GM12878 (cell line): ENCODE measurements around the gene HSD3B1.

Experiments used
- CHD2 ChIP-seq: IDR thresholded peaks from 2 replicates; pipeline ENCODE4 v1.6.1; 2011; ENCODE audit warnings: low read depth, low read length, improper control_type of control experiment, borderline replicate concordance
- HDGF ChIP-seq: fragments of 450-650 bp; IDR thresholded peaks from 2 replicates; pipeline ENCODE4 v1.6.1; 2016; ENCODE audit warnings: antibody characterized with exemption
- JUND ChIP-seq: IDR thresholded peaks from 2 replicates; pipeline ENCODE4 v1.6.1; 2012; ENCODE audit warnings: low read depth, mild to moderate bottlenecking, low read length, improper control_type of control experiment, moderate library complexity
- NR2C2 ChIP-seq: IDR thresholded peaks from 2 replicates; pipeline ENCODE4 v1.6.1; 2011; ENCODE audit warnings: borderline replicate concordance, low read depth; ENCODE audit not compliant: control insufficient read depth, insufficient read length
- PAX5 ChIP-seq: IDR thresholded peaks from 2 replicates; pipeline ENCODE4 v1.6.1; 2011; ENCODE audit warnings: low read depth, low read length, borderline replicate concordance
- POLR2A ChIP-seq: IDR thresholded peaks from 2 replicates; pipeline ENCODE4 v1.6.1; 2011; ENCODE audit warnings: low read depth, mild to moderate bottlenecking, low read length
- POU2F2 ChIP-seq: IDR thresholded peaks from 3 replicates; pipeline ENCODE4 v1.6.1; 2011; ENCODE audit warnings: low read depth, mild to moderate bottlenecking, low read length, borderline replicate concordance
- RUNX3 ChIP-seq: IDR thresholded peaks from 2 replicates; pipeline ENCODE4 v1.6.1; 2012; ENCODE audit warnings: low read length, inconsistent platforms
- STAT1 ChIP-seq: fragments of 450-650 bp; conservative IDR thresholded peaks from 2 replicates; pipeline ENCODE4 v1.6.1; 2014; ENCODE audit warnings: antibody characterized with exemption, mild to moderate bottlenecking
- TAF1 ChIP-seq: IDR thresholded peaks from 2 replicates; pipeline ENCODE4 v1.6.1; 2011; ENCODE audit warnings: mild to moderate bottlenecking, low read depth, low read length, borderline replicate concordance
- TCF12 ChIP-seq: IDR thresholded peaks from 2 replicates; pipeline ENCODE4 v1.6.1; 2011; ENCODE audit warnings: low read depth, mild to moderate bottlenecking, low read length
- TF ChIP-seq, protein P1 (sequence below), 3 experiments: IDR thresholded peaks in 2 of 3; conservative IDR thresholded peaks in 1 of 3; 2 replicates each; pipeline ENCODE4 v1.5.1; 2011; ENCODE audit warnings: low read depth in 3 of 3, low read length in 3 of 3, mild to moderate bottlenecking in 3 of 3, control low read depth in 2 of 3, moderate library complexity in 2 of 3, inconsistent platforms in 1 of 3, mixed read lengths in 1 of 3; ENCODE audit not compliant: control insufficient read depth in 2 of 3, insufficient read depth in 1 of 3; ENCODE audit errors: extremely low read depth in 1 of 3
- TF ChIP-seq, protein P2 (sequence below): IDR thresholded peaks from 2 replicates; pipeline ENCODE4 v1.6.1; 2012; ENCODE audit warnings: mild to moderate bottlenecking, low read depth, low read length

DNA sequence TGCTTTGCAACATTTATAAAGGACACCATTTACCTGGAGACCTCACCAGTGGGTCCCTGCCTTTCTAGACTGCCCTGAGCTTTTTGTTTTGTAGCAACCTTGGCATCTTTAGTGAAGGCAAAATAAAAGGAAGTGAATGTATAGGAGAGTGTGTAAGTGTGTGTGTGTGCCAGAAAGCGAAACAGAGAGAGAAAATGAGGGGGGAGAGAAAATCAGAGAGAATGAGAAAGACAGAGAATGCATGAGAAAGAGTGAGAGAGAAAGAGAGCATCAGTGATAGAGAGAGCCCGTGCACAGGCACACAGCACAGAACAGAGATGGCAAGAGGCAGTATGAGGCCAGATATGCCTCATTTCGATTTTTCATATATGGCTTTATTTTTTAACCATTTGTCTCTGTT, 57.5 kb downstream of the HSD3B1 start:
- no peak for TF ChIP-seq POU2F2
- TF ChIP-seq JUND: no peak
- TF ChIP-seq, protein P1, sequence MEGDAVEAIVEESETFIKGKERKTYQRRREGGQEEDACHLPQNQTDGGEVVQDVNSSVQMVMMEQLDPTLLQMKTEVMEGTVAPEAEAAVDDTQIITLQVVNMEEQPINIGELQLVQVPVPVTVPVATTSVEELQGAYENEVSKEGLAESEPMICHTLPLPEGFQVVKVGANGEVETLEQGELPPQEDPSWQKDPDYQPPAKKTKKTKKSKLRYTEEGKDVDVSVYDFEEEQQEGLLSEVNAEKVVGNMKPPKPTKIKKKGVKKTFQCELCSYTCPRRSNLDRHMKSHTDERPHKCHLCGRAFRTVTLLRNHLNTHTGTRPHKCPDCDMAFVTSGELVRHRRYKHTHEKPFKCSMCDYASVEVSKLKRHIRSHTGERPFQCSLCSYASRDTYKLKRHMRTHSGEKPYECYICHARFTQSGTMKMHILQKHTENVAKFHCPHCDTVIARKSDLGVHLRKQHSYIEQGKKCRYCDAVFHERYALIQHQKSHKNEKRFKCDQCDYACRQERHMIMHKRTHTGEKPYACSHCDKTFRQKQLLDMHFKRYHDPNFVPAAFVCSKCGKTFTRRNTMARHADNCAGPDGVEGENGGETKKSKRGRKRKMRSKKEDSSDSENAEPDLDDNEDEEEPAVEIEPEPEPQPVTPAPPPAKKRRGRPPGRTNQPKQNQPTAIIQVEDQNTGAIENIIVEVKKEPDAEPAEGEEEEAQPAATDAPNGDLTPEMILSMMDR (IDR thresholded peaks at IDR 0.05 in 2 of 3, conservative IDR thresholded peaks at IDR 0.05 in 1 of 3; ENCODE audit: control insufficient read depth in 2 of 3, extremely low read depth in 1 of 3, insufficient read depth in 1 of 3, low read depth in 3 of 3, low read length in 3 of 3): no peak
- TF ChIP-seq POLR2A: no peak
- TF ChIP-seq, protein P2, sequence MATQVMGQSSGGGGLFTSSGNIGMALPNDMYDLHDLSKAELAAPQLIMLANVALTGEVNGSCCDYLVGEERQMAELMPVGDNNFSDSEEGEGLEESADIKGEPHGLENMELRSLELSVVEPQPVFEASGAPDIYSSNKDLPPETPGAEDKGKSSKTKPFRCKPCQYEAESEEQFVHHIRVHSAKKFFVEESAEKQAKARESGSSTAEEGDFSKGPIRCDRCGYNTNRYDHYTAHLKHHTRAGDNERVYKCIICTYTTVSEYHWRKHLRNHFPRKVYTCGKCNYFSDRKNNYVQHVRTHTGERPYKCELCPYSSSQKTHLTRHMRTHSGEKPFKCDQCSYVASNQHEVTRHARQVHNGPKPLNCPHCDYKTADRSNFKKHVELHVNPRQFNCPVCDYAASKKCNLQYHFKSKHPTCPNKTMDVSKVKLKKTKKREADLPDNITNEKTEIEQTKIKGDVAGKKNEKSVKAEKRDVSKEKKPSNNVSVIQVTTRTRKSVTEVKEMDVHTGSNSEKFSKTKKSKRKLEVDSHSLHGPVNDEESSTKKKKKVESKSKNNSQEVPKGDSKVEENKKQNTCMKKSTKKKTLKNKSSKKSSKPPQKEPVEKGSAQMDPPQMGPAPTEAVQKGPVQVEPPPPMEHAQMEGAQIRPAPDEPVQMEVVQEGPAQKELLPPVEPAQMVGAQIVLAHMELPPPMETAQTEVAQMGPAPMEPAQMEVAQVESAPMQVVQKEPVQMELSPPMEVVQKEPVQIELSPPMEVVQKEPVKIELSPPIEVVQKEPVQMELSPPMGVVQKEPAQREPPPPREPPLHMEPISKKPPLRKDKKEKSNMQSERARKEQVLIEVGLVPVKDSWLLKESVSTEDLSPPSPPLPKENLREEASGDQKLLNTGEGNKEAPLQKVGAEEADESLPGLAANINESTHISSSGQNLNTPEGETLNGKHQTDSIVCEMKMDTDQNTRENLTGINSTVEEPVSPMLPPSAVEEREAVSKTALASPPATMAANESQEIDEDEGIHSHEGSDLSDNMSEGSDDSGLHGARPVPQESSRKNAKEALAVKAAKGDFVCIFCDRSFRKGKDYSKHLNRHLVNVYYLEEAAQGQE: no peak
- TF ChIP-seq NR2C2: no peak
- TF ChIP-seq PAX5: no peak
- no peak for TF ChIP-seq TAF1
- TF ChIP-seq RUNX3: no peak
- TF ChIP-seq TCF12: no peak
- no peak for TF ChIP-seq CHD2
- TF ChIP-seq HDGF: no peak
- TF ChIP-seq STAT1: no peak
